IPS DF 19.7 (cell line): Measurements from ENCODE around the gene FNDC3B.

Experiments
- DNase-seq: peaks from one replicate; pipeline ENCODE4 v3.0.0-alpha.2; 2013; ENCODE audit warnings: low read depth, low spot score

Gene FNDC3B

DNA sequence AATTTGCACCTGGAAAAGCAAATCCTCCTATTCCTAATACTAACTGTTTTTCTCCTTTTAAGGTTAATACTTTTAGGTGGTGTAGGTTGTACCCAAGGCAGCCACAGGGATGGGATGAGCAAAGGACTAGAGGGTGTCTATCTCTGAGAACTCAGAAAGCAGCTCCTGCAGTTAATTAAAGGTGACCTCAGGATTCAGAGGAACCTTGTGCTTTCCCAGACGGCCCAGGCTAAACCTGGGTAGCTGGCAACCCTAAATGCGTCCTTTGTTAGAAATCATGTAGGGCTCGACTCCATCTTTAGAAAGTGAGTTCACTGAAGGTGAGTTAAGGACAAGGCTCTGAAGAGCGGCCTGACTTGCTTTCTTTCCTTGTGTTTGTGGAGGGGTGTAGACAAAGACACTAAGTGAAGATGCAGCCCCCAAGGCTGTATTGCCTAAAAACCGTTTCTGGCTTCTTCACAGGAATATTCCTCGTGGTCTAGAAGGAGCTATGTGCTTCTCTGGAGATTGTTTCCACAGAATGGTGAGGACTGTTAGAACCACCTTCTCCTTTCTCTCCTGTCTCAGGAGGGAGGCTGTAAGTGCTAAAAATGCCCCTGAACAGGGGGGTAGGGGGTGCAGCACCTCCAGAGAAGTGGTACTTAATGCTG lies 14.9 kb downstream of the FNDC3B start:
- DNase-seq: no peak

DNA sequence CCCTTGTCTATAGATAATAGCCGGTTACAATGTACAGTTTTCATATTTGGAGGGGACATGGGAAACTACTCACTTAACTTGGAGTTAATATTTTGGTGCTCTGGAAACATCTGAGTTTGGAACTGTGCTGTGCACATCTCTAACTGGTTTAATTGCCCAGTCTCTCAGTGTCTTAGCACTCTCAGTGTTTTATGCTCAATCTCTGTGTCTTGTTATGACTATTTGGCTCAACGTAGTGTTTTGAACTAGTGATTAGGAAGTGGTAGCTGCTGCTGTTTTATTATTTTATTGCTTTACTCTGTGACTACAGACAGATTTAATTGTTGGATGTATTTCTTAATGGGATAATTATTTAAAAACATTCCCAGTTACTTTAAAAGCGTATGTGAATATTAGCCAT lies 17.0 kb downstream of the FNDC3B start:
- DNase-seq: no peak

DNA sequence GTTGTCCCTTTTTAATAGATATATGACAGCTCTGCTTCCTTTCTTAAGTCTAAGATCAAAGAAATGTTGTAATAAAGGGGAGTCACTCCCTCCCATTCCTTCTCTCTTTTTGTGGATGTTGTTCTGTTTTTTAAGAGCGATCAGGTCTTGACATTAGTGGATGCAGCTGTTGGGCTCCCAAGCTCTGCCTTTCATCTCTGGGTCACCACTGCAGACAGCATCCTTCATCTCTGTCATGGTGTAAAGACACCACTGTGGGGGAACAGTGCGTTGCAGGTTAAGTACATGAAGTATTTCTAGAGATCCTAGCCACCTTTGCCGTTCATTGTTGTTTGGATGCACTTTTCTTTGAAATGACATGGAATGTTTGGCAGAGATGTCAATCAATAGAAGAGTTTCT lies 17.7 kb downstream of the FNDC3B start:
- no peak for DNase-seq

- no peak for DNase-seq
Observed at GRCh38 chr3:172057624-172058327, 18.4 kb downstream of the FNDC3B start.

DNA sequence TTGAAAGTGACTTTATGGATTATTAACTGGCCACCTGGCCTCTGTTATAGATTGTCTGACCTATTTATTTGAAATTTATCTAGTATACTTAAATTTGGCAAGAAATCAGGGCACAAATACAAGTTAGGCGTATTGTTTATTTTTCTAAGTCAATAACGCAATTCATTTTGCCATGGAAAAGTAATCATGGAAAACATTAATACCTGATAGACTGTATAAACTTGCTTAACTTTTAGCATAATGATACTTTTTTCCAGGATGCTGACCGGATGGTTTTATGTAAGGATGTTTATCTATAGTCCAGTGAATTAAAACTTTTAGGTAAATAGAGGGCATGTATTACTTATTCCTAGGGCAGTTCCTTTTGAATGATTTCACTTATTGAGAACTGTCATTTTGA lies 20.2 kb downstream of the FNDC3B start:
- no peak for DNase-seq

- no peak for DNase-seq
Observed at GRCh38 chr3:172060234-172060633, 20.9 kb downstream of the FNDC3B start.

DNA sequence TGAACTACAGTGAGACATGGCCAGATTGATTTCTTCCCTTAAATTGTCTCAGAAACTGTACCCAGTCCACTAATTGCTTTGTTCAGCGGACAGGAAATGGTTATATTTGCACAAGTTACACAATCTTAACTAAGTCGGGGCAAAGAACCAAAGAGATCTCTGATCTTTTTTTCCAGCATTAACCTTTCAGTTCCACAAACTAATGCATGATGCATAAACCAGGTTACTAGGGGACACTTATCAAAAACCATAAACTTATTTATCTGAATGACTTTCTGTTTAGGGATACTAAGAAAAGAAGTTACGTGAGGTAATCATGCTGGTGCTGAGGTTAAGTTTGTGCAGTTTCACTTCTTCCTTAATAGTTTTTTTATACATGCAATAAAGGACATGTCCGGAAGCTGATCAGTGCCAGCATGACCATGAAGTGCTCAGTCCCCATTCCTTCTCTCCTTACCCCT lies 22.4 kb downstream of the FNDC3B start:
- DNase-seq: no peak

DNA sequence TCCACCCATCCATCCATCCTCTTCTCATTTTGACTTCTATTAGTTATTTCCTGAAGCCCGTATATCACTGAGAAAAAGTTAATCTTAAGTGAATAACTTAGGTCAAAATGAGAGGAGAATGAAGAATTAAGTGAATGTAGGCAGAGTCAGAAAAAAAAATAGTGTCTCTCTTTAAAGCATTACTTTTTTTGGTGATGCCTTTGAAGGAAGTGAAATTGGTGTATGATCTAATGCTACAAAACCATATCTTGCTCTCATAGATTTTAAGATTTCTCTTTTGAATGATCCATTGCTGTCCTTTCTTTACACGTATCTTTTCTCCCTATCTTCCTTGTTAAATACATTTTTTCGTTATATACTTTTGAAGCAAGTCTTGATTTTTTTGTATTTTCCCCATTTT lies 23.4 kb downstream of the FNDC3B start:
- no peak for DNase-seq

DNA sequence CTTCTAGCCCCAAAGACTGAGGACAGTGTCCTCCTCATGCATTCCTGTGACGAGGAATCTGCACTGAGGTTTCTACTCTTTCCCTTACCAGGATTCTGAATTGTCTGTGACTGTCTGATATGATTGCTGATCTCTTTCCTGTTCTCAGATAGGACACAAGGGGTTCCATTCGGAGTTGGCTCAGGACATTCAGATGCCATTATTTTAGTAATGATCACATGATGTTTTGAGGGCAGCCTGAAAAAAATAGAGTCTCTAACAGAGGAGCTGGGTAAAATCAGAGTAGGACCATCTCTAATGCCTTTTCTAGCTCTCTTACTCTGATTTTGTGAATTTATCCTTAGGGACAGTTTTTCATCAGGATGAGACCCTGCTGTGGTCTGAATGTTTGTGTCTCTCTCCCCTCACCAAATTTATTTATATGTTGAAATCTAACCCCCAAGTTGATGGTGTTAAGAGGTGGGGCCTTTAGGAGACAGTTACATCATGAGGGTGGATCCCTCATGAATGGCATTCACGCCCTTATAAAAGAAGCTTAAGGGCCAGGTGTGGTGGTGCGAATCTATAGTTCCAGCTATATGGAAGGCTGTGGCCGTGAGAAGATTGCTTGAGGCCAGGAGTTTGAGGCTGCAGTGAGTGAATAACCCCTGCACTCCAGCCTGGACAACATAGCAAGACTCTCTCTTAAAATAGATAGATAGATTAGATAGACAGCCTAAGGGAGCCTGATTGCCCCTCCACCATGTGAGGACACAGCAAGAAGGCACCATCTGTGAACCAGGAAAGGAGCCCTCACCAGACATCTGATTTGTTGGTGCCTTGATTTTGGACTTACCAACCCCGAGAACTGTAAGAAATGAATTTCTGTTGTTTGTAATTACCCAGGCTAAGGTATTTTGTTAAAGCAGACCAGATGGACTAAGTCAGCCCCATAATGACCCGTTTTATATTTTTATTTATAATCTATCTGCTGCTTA lies 24.4 kb downstream of the FNDC3B start:
- DNase-seq: no peak

- DNase-seq: no peak
Observed at GRCh38 chr3:172065527-172065926, 26.1 kb downstream of the FNDC3B start.

DNA sequence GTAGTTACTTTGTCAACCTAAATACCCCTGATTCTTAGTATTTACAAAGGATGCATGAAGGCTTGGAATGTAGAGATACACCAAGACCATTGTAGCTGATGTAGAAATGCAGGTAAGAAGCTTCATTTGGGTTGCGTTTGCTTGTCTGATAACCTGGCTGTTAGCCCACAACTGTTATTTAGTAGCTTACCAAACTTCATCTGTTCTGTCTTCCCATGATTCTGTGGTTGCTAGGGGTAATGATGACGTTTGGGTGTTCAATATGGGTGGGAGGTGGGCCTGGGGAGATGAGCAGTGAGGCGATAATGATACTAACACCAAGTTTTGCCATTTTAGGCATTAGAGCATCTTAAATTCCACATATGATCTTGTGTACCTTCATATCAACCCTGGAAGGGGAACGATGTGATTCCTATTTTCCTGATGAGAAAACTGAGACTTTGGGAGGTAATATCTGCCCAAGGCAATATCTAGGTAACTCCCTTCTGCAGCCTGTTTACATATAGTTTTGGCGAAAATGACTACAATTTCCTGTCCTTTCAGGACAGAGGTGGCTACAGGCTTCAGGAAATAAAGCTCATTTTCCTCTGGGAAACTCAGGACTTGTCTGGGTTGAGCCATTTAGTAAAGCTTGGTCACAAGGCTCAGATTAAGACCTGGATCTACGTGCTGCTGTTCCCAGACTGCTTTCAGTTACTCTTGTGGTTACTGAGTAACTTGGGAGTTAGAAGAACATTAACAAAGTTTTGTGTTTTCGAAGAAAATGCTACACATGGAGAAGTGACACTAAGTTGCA lies 26.8 kb downstream of the FNDC3B start:
- no peak for DNase-seq

DNA sequence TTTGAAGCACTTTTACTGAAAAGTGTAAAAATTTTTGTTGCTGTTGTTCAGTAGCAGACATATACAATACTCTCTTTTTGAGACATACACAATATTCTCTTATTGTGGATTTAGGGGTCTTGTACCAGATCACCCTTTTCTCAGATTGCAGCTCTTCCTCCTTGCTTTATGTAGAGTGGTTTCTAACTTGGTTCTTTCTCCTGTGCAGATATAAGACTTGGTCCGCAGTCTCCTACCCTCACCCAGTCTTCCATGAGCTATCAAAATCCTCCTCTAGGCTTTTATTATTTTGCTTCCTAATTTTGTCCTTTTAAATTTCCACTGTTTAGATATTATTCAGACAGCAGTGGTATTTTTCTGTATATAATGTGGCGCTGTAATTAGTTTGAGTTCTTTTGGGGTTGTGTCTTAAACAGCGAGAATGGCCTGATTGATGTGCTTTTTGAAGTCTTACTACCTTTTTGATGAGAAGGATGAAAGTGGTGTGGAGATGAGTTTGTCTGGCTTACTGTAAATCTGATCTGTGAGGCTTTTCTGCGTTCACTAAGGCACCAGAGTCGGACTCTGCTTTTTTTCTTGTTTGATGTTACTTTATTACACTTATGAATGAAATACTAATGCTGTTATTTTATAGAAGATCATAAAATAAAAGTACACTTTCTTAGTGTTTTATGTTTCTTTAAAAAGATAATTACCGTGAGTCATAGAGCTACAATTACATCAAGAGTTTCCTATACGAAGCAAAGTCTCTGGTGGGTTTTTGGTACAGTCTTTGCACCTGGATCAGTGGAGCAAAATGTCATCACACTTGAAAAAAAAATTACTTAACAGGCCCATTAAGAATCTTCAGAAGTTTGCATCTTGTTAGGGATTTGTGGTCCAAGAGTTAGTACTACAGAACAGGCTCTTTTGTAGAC lies 27.8 kb downstream of the FNDC3B start:
- DNase-seq: no peak

GRCh38 chr3:172067837-172068440 lies 28.6 kb downstream of the FNDC3B start:
- DNase-seq: no peak

- DNase-seq: no peak
Observed at GRCh38 chr3:172068977-172069376, 29.6 kb downstream of the FNDC3B start.

DNA sequence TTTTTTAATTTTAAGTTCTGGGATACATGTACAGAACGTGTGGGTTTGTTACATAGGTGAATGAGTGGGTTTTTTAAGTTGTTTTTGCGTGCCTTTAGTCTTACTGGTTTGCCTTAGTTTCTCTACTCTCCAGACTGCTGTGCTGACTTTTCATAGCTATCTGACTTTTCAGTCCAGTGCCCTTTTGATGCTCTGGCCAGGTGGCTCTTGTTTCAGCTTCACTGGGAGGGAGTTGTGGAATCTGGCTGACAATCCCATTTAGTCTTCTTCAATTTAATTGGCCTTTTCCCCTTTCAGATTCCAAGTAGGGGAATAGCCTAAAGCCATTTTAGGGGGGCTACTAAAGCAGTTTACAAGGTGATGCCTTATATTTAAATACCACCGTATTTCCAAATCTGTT lies 30.1 kb downstream of the FNDC3B start:
- DNase-seq: no peak

DNA sequence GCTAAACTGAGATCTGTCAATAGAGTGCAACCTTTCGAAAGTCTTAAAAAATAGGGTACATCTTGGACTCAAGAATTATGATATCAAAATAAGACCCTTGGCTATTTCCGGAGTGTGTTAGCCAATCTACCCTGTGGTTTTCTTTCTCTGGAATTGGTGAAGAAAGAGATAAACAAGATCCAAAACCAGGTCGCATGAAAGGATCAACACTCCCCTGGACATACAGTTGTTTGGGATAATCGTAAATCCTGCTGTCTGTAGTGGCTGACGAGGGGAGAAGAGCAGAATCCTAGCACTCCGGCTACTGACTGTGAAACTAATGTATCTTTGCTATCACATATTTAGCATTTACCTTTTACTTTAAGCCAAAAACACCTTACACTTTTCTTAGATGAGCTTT lies 30.9 kb downstream of the FNDC3B start:
- no peak for DNase-seq

DNA sequence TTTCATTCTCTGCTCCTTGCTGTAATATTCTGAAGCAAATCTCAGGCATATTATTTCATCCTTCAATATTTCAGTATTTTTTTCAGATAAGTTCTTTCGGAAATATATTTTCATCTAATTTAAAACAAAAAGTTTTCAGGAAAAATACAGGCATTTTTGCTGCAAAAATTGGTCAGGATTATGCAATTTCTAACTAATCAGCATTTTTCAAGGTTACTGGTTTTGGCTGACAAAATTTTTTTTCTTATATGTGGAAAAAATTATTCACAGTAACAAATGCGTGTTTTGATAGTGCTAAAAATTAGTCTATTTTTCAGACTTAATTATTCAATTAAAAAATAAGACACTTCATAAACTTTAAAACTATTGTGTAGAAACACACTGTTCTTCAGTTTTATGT lies 31.4 kb downstream of the FNDC3B start:
- no peak for DNase-seq

- DNase-seq: no peak
Observed at GRCh38 chr3:172071780-172072330, 32.5 kb downstream of the FNDC3B start.

GRCh38 chr3:172072543-172072942 lies 33.2 kb downstream of the FNDC3B start:
- no peak for DNase-seq
